OCI-LY3 (cell line): Measurements from ENCODE around the gene CACNA1E.
"Not testable (repeated sequence)": the region's sequence is repeated elsewhere in the genome, so short reads cannot be mapped to it uniquely, and the experiment has no call there.

ENCODE experiments used
- H2AFZ ChIP-seq: fragments of 200-600, 300-600 bp; shearing (Covaris generic); 2 replicates; pipeline ENCODE4 v1.6.0; 2014; ENCODE audit warnings: antibody characterized with exemption, low read depth, low read length
- H3K27ac ChIP-seq: fragments of 200-600, 300-600 bp; sonication (generic); 2 replicates; pipeline ENCODE4 v1.5.1; 2014; ENCODE audit warnings: mild to moderate bottlenecking, low read length, moderate library complexity, mixed read lengths
- H3K27me3 ChIP-seq: fragments of 200-600, 300-600 bp; sonication (generic); 2 replicates; pipeline ENCODE4 v1.6.1; 2014; ENCODE audit warnings: low read depth, low read length, mixed read lengths
- H3K36me3 ChIP-seq: fragments of 200-600, 300-600 bp; sonication (generic); replicated peaks from 2 replicates; pipeline ENCODE3; 2014; ENCODE audit warnings: low read depth, low read length, mixed read lengths
- H3K4me1 ChIP-seq: fragments of 300-600, 200-600 bp; sonication (generic); 2 replicates; pipeline ENCODE4 v1.6.1; 2014; ENCODE audit warnings: low read length, mixed read lengths
- H3K4me2 ChIP-seq: fragments of 200-600, 300-600 bp; sonication (generic); 2 replicates; pipeline ENCODE4 v1.6.1; 2014; ENCODE audit warnings: low read length, mixed read lengths
- H3K4me3 ChIP-seq: fragments of 300-600, 200-600 bp; sonication (generic); 2 replicates; pipeline ENCODE4 v1.5.1; 2014; ENCODE audit warnings: antibody characterized with exemption, mild to moderate bottlenecking, low read length, moderate library complexity
- H3K79me2 ChIP-seq: fragments of 300-600, 200-600 bp; shearing (Covaris generic); 2 replicates; pipeline ENCODE4 v1.6.1; 2014; ENCODE audit warnings: mild to moderate bottlenecking, low read length, mixed read lengths
- H3K9ac ChIP-seq: fragments of 300-600, 200-600 bp; shearing (Covaris generic); 2 replicates; pipeline ENCODE4 v1.6.0; 2014; ENCODE audit warnings: mild to moderate bottlenecking, low read length, moderate library complexity
- H3K9me3 ChIP-seq: fragments of 200-600, 300-600 bp; shearing (Covaris generic); 2 replicates; pipeline ENCODE4 v1.6.1; 2014; ENCODE audit warnings: low read length, mixed read lengths; ENCODE audit not compliant: insufficient read depth
- H4K20me1 ChIP-seq: fragments of 200-600, 300-600 bp; sonication (generic); 2 replicates; pipeline ENCODE4 v1.6.1; 2016; ENCODE audit warnings: low read length, mixed read lengths; ENCODE audit not compliant: insufficient read depth
- EZH2phosphoT487 ChIP-seq: fragments of 200-600 bp; shearing (Covaris generic); IDR thresholded peaks from 2 replicates; pipeline ENCODE4 v1.6.1; 2018; ENCODE audit warnings: antibody characterized with exemption, mixed run types, low read depth
- TF ChIP-seq, protein P1 (sequence below): fragments of 200-600, 300-600 bp; sonication (generic); IDR thresholded peaks from 2 replicates; pipeline ENCODE4 v1.5.1; 2014; ENCODE audit warnings: antibody characterized with exemption, low read length, low read depth

Gene CACNA1E

DNA sequence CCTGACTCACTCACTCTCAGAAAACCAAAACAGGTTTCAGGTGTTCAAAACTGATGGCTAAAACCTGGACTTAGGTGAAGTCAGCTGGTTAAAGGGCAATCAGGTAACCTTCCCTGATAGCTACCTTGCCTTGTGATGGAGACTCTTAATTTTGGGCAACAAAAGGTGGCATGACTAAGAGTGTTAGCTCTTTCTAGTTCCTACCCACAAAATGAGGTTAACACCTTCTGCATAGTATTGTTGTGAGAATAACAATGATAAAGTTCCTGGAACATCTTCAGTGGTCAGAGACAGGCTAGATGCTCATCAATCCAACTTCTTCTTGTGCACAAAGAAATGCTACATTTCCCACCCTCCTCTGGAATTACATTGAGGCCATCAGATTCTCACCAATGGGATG, 363.4 kb downstream of the CACNA1E start:
- Histone ChIP-seq H3K27ac (no peak overlapping the region), H3K36me3 (no peaks in the 10 kb centered on the region), H3K4me2 (no peak overlapping the region), H3K27me3 (peaks cover 20% of the 10 kb centered on the region; the same call in 1 of the 2 replicates), H4K20me1 (no peaks in the 10 kb centered on the region), H2AFZ (no peak overlapping the region), H3K79me2 (no peaks in the 10 kb centered on the region), H3K4me3 (no peak overlapping the region), H3K9ac (no peak overlapping the region), H3K4me1 (no peaks in the 10 kb centered on the region), H3K9me3 (no peaks in the 10 kb centered on the region)
- TF ChIP-seq, protein P1, sequence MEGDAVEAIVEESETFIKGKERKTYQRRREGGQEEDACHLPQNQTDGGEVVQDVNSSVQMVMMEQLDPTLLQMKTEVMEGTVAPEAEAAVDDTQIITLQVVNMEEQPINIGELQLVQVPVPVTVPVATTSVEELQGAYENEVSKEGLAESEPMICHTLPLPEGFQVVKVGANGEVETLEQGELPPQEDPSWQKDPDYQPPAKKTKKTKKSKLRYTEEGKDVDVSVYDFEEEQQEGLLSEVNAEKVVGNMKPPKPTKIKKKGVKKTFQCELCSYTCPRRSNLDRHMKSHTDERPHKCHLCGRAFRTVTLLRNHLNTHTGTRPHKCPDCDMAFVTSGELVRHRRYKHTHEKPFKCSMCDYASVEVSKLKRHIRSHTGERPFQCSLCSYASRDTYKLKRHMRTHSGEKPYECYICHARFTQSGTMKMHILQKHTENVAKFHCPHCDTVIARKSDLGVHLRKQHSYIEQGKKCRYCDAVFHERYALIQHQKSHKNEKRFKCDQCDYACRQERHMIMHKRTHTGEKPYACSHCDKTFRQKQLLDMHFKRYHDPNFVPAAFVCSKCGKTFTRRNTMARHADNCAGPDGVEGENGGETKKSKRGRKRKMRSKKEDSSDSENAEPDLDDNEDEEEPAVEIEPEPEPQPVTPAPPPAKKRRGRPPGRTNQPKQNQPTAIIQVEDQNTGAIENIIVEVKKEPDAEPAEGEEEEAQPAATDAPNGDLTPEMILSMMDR, result no peak

DNA sequence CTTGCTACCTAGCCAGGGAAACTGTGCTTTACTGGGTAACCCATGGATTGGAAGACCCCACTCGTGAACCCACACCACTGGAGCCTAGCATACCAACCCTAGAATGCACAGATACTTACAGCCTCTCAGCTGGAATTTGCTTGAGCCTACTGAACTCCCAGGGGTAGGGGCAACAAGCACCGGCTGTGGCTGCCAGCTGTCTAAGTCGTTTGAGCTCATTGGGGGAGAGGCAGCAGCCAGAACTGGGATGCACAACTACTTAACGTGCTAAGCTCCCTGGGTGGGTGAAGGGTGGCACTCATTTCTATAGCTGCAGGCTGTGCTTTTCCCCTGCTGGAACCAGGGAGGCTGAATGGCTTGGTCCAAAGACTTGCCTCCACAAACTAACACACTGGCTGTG, 365.8 kb downstream of the CACNA1E start:
- H3K36me3 ChIP-seq, result no peaks in the 10 kb centered on the region
- no peak overlapping the region for H3K4me2 ChIP-seq
- H3K9me3 ChIP-seq, result no peaks in the 10 kb centered on the region
- H4K20me1 ChIP-seq, result no peaks in the 10 kb centered on the region
- H3K79me2 ChIP-seq, result no peaks in the 10 kb centered on the region
- no peak overlapping the region for H3K4me3 ChIP-seq
- no peak overlapping the region for H3K27ac ChIP-seq
- H2AFZ ChIP-seq, result no peak overlapping the region
- no peak overlapping the region for H3K9ac ChIP-seq
- no peaks in the 10 kb centered on the region for H3K4me1 ChIP-seq
- TF ChIP-seq, protein P1, result no peak
- no peak for TF ChIP-seq EZH2phosphoT487
- peaks cover 20% of the 10 kb centered on the region; the same call in 1 of the 2 replicates for H3K27me3 ChIP-seq

DNA sequence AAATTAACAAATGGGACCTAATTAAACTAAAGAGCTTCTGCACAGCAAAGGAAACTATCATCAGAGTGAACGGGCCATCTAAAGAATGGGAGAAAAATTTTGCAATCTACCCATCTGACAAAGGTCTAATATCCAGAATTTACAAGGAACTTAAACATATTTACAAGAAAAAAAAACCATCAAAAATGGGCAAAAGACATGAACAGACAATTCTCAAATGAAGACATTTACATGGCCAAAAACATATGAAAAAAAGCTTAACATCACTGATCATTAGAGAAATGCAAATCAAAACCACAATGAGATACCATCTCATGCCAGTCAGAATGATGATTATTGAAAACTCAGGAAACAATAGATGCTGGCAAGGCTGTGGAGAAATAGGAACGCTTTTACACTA, 370.9 kb downstream of the CACNA1E start:
- H4K20me1 ChIP-seq, H3K4me2 ChIP-seq, H3K9ac ChIP-seq, H3K4me3 ChIP-seq, H3K27me3 ChIP-seq, H3K9me3 ChIP-seq, H2AFZ ChIP-seq, H3K27ac ChIP-seq, H3K36me3 ChIP-seq, H3K4me1 ChIP-seq, H3K79me2 ChIP-seq: not testable (repeated sequence)

DNA sequence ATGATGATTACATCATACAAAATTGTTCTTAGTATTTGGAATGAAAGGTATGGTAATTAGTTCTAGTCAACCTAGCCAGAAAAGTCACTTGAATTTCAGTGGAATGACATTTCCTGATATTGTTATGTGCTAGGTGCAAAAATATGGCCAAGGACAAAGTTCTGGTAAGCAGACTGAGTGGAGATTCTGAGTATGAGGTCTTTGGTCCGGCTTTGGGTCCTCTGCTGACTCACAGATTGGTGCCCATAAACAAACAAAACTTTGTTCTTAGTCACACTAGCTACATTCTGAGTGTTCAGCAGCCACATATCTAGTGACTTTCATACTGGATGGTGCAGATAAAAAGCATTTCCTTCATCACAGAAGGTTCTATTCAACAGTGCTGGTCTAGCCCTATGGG, 372.1 kb downstream of the CACNA1E start:
- Histone ChIP-seq H3K9ac (no peak overlapping the region), H4K20me1 (no peaks in the 10 kb centered on the region), H2AFZ (no peak overlapping the region), H3K9me3 (no peaks in the 10 kb centered on the region), H3K36me3 (no peaks in the 10 kb centered on the region), H3K79me2 (no peaks in the 10 kb centered on the region), H3K4me3 (no peak overlapping the region), H3K27ac (no peak overlapping the region), H3K4me1 (no peaks in the 10 kb centered on the region), H3K4me2 (no peak overlapping the region), H3K27me3 (peaks cover 8% of the 10 kb centered on the region; the same call in 1 of the 2 replicates)
- TF ChIP-seq EZH2phosphoT487, result no peak
- TF ChIP-seq, protein P1, result no peak
